ENCODE measurements around the gene HLF. TPM values are rescaled to one million over a fixed set of nuclear protein-coding genes. Genes with fewer than 3 reads are reported as not detected.
"Not testable (repeated sequence)": the region's sequence is repeated elsewhere in the genome, so short reads cannot be mapped to it uniquely, and the experiment has no call there.

HLF gene
- total and polyA plus RNA-seq, 8 donors, result 1.6 to 42.4 (median 9.6) TPM

DNA sequence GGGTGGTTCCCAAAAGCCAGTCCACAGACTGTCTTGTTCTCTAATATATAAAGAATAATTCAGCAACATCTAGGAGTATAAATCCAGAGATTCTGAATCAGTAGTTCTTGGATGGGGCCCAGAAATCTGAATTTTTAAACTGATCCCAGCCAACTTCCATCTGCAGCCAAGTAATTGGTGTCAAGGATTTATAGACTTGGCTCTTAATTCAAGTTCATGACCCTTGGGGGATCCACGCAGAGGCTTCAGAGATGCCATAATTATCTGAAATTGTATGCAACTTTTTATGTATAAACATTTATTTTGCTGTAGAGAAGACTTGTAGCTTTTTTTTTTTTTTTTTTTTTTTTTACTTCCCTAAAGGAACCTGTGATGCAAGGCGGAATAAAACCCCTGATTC is 60.6 kb downstream of the HLF start:
- no peak overlapping the region for H3K27ac ChIP-seq
- peak in 1 of 2 donors; percentile 62 for DNase-seq
- peaks cover 0 to 16% (median 8%) of the 10 kb centered on the region in 4 donors for H3K4me1 ChIP-seq
- TF ChIP-seq POLR2A (IDR thresholded peaks at IDR 0.05) (no peak), EP300 (IDR thresholded peaks at IDR 0.05) (no peak), POLR2AphosphoS5 (IDR thresholded peaks at IDR 0.05) (no peak)
- TF ChIP-seq, protein P1, sequence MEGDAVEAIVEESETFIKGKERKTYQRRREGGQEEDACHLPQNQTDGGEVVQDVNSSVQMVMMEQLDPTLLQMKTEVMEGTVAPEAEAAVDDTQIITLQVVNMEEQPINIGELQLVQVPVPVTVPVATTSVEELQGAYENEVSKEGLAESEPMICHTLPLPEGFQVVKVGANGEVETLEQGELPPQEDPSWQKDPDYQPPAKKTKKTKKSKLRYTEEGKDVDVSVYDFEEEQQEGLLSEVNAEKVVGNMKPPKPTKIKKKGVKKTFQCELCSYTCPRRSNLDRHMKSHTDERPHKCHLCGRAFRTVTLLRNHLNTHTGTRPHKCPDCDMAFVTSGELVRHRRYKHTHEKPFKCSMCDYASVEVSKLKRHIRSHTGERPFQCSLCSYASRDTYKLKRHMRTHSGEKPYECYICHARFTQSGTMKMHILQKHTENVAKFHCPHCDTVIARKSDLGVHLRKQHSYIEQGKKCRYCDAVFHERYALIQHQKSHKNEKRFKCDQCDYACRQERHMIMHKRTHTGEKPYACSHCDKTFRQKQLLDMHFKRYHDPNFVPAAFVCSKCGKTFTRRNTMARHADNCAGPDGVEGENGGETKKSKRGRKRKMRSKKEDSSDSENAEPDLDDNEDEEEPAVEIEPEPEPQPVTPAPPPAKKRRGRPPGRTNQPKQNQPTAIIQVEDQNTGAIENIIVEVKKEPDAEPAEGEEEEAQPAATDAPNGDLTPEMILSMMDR (IDR thresholded peaks at IDR 0.05), result no peak
- 67 to 89% (median 75%) methylated on average over 2 of the region's 2 CpGs for WGBS, 5 donors
- intact Hi-C loops (cut with DNase I; ENCODE audit: low total_unique reads), result no loop called here
- no peaks in the 10 kb centered on the region for H3K27me3 ChIP-seq
- no peaks in the 10 kb centered on the region for H3K9me3 ChIP-seq
- H3K36me3 ChIP-seq, result peaks cover 0 to 7% (median 5%) of the 10 kb centered on the region in 4 donors
- H3K4me3 ChIP-seq, result no peak overlapping the region

DNA sequence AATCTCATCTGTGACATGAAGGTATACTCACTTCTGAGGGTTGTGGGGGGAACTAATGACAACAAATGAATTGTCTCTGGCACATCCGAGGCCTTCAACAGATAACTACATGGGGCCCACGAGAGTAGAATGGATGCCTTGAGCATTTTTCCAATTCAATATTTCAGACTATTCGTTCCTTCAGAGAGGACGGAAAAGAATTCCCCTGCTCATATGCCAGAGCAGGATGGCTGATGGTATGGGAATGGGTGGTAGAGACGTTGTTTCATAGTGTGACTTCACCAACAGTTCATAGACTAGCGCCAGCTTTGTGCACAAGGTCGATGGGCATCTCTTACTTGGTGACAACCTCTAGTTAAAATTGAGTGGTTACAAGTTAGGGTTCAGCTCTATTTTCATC is 61.3 kb downstream of the HLF start:
- no peak for DNase-seq
- WGBS, 5 donors, result 80 to 97% (median 95%) methylated on average over 7 of the region's 7 CpGs
- Histone ChIP-seq H3K4me1 (peaks cover 0 to 10% (median 5%) of the 10 kb centered on the region in 4 donors), H3K27ac (no peak overlapping the region), H3K4me3 (no peak overlapping the region), H3K9me3 (no peaks in the 10 kb centered on the region), H3K27me3 (no peaks in the 10 kb centered on the region), H3K36me3 (peaks cover 0 to under 1% (median 0%) of the 10 kb centered on the region in 4 donors)
- no peak for TF ChIP-seq POLR2AphosphoS5 (IDR thresholded peaks at IDR 0.05)
- no peak for TF ChIP-seq POLR2A (IDR thresholded peaks at IDR 0.05)
- TF ChIP-seq, protein P1 (IDR thresholded peaks at IDR 0.05), result no peak
- no peak for TF ChIP-seq EP300 (IDR thresholded peaks at IDR 0.05)
- intact Hi-C loops (cut with DNase I; ENCODE audit: low total_unique reads), result no loop called here

DNA sequence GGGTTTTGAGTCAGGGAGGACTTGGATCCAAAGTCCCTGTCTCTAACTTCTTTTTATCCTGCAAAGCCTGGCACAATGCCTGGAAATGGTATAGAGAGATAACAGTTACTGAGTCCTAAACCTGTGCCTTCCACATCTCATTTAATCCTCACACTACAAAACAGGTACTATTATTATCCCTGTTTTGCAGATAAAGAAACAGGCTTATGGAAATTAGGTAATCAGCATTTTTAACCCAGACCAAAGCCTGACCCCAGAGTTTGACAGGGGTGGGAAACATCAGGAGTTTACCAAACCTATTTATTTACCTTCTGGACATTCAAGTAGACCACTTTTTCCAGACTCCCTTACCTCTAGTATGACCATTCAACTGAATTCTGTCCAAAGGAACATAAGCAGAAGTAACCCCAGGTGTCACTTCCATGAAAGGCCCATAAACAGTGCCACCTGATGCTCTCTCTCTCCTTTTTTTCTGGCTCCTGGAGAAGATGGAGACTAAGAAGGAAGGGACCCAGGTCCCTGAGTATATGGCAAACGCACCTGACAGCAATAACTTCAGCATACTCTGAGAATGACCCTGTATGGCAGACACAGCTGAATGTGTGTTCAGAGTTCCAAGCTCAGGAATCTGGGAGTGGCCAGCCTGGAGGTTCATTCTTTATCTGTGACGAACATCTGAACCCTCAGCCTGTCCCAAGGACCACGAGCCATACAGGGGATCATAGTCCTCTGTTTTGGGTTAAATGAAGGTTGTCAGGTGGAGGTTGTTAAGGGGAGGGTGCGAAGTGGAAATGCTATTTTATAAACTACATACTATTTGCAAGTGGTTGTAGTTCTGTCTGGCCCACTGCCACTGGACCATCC is 62.7 kb downstream of the HLF start:
- Histone ChIP-seq H3K4me3 (no peak overlapping the region), H3K4me1 (no peaks in the 10 kb centered on the region), H3K36me3 (no peaks in the 10 kb centered on the region), H3K27me3 (no peaks in the 10 kb centered on the region), H3K9me3 (no peaks in the 10 kb centered on the region), H3K27ac (no peak overlapping the region)
- no peak for TF ChIP-seq POLR2AphosphoS5 (IDR thresholded peaks at IDR 0.05)
- no peak for TF ChIP-seq EP300 (IDR thresholded peaks at IDR 0.05)
- no peak for TF ChIP-seq POLR2A (IDR thresholded peaks at IDR 0.05)
- TF ChIP-seq, protein P1 (IDR thresholded peaks at IDR 0.05), result no peak
- intact Hi-C loops (cut with DNase I; ENCODE audit: low total_unique reads), result no loop called here
- DNase-seq, result no peak
- WGBS, 5 donors, result 54 to 67% (median 61%) methylated on average over 4 of the region's 4 CpGs

DNA sequence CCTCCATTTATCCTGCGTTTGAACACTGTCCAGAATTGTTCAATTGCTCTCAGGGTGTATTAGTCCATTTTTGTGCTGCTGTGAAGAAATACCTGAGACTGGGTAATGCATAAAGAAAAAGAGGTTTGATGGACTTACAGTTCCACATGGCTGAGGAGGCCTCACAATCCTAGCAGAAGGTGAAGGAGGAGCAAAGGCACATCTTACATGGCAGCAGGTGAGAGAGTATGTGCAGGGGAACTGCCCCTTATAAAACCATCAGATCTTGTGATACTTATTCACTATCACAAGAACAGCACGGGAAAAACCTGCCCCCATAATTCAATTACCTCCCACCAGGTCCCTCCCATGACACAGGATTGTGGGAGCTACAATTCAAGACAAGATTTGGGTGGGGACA is 63.8 kb downstream of the HLF start:
- H3K36me3 ChIP-seq; H3K9me3 ChIP-seq; intact Hi-C loops (cut with DNase I; ENCODE audit: low total_unique reads); H3K27ac ChIP-seq; H3K4me1 ChIP-seq; H3K4me3 ChIP-seq; H3K27me3 ChIP-seq; DNase-seq: not testable (repeated sequence)
- WGBS, 5 donors, result 65 to 86% (median 79%) methylated on average over 2 of the region's 2 CpGs

DNA sequence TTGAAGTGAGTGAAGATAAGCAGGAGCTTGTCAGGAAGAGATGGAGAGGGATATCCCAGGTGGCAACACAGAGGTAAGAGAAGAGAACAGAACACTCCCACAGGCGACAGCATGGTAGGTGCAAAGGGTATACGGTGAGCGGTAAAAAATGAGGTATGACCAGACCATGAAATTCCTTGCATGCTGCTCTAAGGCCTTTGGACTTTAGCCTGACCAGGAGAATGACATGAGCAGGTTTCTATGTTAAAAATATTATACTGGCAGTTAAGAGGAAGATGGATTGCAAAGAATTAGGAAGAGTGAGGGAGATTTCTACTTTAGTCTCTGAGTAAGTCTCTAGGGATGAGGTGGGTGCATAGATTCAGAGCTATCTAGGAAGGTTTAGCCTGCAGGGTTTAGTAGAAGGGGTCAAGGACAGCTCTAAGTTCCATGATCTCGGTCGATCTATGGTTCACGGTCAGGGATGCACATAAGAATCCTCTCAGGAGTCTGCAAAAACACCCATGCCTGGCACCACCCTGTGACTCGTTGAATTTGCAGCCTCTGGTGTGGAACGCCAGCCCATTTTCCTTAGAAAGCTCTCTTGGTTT is 65.7 kb downstream of the HLF start:
- DNase-seq, result no peak
- H3K36me3 ChIP-seq, result no peaks in the 10 kb centered on the region
- TF ChIP-seq, protein P1 (IDR thresholded peaks at IDR 0.05), result no peak
- 91 to 95% (median 93%) methylated on average over 8 of the region's 8 CpGs for WGBS, 5 donors
- no peaks in the 10 kb centered on the region for H3K9me3 ChIP-seq
- intact Hi-C loops (cut with DNase I; ENCODE audit: low total_unique reads), result no loop called here
- H3K4me1 ChIP-seq, result no peaks in the 10 kb centered on the region
- no peaks in the 10 kb centered on the region for H3K27me3 ChIP-seq
- H3K27ac ChIP-seq, result no peak overlapping the region
- H3K4me3 ChIP-seq, result no peak overlapping the region

Data from stomach (tissue), 9 donors.